ENCODE data around the gene SDCCAG8.

- no peak for TF ChIP-seq CTCF (IDR thresholded peaks at IDR 0.05; ENCODE audit: low read depth, low read length)
- no peak for TF ChIP-seq MAX (IDR thresholded peaks at IDR 0.05; ENCODE audit: low read depth, low read length)
- no peak for TF ChIP-seq MYC (IDR thresholded peaks at IDR 0.05; ENCODE audit: low read depth, low read length)
- no peak for TF ChIP-seq POLR2A (IDR thresholded peaks at IDR 0.05; ENCODE audit: extremely low read depth, insufficient read length)
Measured at GRCh38 chr1:243489158-243489527, 233.3 kb downstream of the SDCCAG8 start.
